ENCODE measurements around the gene UCP2. TPM values are rescaled to one million over a fixed set of nuclear protein-coding genes. Genes with fewer than 3 reads are reported as not detected.
A peak's percentile ranks its signal among the peaks of the same experiment; 100 is the strongest.

The UCP2 gene
- total and polyA plus RNA-seq, 4 donors: 12.2 to 62.0 (median 36.9) TPM

DNA sequence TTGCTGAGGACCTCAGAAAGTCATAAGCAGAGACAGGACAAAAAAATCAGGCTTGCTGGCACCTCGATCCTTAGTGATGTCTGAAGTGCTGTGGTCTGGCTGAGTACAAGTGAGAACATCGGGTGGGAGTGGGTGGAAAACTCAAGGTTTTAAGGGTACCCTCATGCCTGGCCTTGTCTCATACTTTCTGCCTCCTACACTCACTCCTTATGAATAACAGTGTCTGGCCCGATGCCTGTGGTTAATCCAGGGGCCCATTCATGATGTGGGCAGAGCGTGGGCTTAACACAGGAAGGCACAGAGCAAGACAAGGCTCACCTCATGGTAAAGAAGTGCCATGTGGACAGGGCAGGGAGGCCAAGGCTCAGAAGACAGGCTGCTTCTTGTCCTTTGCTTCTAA lies 37.2 kb upstream of the UCP2 start:
- peak overlapping the region; percentile 17 for H3K27ac ChIP-seq (ENCODE audit: low read depth, low read length)
- peaks cover 6% of the 10 kb centered on the region for H3K4me1 ChIP-seq (ENCODE audit: control insufficient read depth, insufficient read depth, low read length)
- WGBS (ENCODE audit: insufficient coverage): 82% methylated on average over 3 of the region's 4 CpGs

DNA sequence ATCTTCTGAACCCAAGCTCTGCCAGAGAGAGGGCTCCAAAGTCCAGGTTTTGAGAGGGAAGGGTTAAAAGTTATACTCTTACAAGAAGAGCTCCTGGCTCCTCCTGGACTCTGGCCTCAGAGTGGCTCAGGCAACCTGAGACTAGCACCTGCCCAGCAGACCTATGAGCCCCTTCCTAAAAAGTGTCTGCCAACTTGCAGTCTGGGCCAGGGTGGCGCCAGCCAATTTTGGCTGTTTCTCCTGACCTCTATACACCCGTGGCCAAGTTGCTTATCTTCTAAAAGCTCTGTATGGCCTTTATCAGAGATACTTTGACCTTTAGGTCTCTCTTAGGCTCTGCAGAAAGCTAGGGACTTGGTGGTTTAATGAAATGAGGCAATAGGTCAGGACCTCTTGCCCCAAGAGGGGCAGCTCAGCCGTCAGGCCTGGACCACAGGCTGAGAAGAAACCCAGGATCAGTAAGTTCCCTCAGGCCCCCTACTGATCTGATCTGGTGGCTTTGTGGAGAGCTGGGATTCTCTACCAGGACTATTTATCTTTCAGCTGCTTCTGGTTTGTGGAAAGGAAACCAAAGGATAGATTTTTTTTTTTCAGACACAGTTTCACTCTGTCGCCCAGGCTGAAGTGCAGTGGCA lies 36.6 kb upstream of the UCP2 start:
- Histone ChIP-seq H3K27ac (ENCODE audit: low read depth, low read length) (no peak overlapping the region), H3K4me1 (ENCODE audit: control insufficient read depth, insufficient read depth, low read length) (peaks cover 6% of the 10 kb centered on the region), H3K9me3 (ENCODE audit: control insufficient read depth, insufficient read depth, low read length) (no peaks in the 10 kb centered on the region), H3K27me3 (ENCODE audit: control insufficient read depth, insufficient read depth, low read length) (no peaks in the 10 kb centered on the region), H3K4me3 (ENCODE audit: low read depth, low read length) (no peak overlapping the region), H3K36me3 (ENCODE audit: control insufficient read depth, insufficient read depth, low read length) (peaks cover 48% of the 10 kb centered on the region)
- DNase-seq (ENCODE audit: low read depth in 4 of 6, low spot score in 6 of 6): no peak
- 65% methylated on average over 2 of the region's 4 CpGs for WGBS (ENCODE audit: insufficient coverage)

More for the DNA sequence above, 37.2 kb upstream of the UCP2 start:
- no peaks in the 10 kb centered on the region for H3K27me3 ChIP-seq (ENCODE audit: control insufficient read depth, insufficient read depth, low read length)
- no peak overlapping the region for H3K4me3 ChIP-seq (ENCODE audit: low read depth, low read length)
- H3K36me3 ChIP-seq (ENCODE audit: control insufficient read depth, insufficient read depth, low read length): peaks cover 45% of the 10 kb centered on the region
- no peaks in the 10 kb centered on the region for H3K9me3 ChIP-seq (ENCODE audit: control insufficient read depth, insufficient read depth, low read length)
- DNase-seq (ENCODE audit: low read depth in 4 of 6, low spot score in 6 of 6): no peak

DNA sequence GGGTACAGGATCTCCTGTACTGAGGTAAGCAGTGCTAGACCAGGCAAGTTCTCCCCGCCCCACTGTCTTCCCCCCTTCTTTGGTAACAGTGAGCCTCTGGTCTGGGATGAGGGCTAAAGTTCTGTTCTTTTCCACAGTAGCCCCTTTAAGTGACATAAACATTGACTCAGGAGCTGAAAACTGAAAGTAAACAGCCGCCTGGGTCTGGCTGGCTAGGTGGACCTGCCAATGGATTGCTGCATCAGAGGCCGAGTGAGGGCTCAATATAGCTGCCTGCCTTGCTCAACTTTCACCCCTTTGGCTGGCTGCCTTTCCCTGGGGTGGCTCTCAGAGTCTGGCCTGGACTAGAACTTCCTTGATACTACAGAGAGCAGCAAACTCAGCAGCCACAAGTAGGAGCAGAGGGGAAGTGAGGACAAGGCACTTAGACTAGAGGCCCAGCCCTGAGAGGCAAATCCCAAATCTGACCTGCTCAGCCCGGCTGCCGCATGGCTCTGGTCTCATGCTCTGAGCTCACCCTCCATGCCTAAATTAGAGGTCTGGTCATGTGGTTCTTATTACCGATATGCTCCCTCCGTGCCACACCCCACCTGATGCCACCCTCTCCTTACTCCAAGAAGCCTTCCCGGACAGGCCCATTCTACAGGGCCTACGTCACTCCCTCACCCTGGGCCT lies 35.8 kb upstream of the UCP2 start:
- peaks cover 6% of the 10 kb centered on the region for H3K4me1 ChIP-seq (ENCODE audit: control insufficient read depth, insufficient read depth, low read length)
- DNase-seq (ENCODE audit: low read depth in 4 of 6, low spot score in 6 of 6): peak in 2 of 6 donors; percentile 4 to 38
- no peaks in the 10 kb centered on the region for H3K27me3 ChIP-seq (ENCODE audit: control insufficient read depth, insufficient read depth, low read length)
- no peaks in the 10 kb centered on the region for H3K9me3 ChIP-seq (ENCODE audit: control insufficient read depth, insufficient read depth, low read length)
- no peak overlapping the region for H3K27ac ChIP-seq (ENCODE audit: low read depth, low read length)
- 99% methylated on average over 8 of the region's 9 CpGs for WGBS (ENCODE audit: insufficient coverage)
- peaks cover 51% of the 10 kb centered on the region for H3K36me3 ChIP-seq (ENCODE audit: control insufficient read depth, insufficient read depth, low read length)
- H3K4me3 ChIP-seq (ENCODE audit: low read depth, low read length): no peak overlapping the region

DNA sequence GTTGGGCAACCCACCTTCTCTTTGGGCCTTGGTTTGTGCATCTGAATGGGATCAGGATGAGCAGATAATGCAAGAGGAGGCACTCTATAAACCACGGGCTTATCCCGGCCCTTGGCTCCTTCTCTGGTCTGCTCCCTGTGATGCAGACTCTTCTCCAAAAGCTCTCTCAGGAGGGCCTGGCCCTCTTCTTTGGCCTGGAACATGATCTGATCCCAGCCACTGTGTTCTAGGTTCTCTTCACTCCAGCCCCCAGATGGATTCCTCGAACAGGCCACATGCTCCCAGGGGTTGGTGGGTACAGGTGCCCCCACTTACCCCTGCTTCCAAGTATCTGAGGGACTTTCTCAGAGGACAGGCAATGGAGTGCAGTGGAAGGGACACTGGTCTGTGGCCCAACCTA lies 35.0 kb upstream of the UCP2 start:
- peaks cover 58% of the 10 kb centered on the region for H3K36me3 ChIP-seq (ENCODE audit: control insufficient read depth, insufficient read depth, low read length)
- 100% methylated on average over 3 of the region's 3 CpGs for WGBS (ENCODE audit: insufficient coverage)
- no peak for DNase-seq (ENCODE audit: low read depth in 4 of 6, low spot score in 6 of 6)

DNA sequence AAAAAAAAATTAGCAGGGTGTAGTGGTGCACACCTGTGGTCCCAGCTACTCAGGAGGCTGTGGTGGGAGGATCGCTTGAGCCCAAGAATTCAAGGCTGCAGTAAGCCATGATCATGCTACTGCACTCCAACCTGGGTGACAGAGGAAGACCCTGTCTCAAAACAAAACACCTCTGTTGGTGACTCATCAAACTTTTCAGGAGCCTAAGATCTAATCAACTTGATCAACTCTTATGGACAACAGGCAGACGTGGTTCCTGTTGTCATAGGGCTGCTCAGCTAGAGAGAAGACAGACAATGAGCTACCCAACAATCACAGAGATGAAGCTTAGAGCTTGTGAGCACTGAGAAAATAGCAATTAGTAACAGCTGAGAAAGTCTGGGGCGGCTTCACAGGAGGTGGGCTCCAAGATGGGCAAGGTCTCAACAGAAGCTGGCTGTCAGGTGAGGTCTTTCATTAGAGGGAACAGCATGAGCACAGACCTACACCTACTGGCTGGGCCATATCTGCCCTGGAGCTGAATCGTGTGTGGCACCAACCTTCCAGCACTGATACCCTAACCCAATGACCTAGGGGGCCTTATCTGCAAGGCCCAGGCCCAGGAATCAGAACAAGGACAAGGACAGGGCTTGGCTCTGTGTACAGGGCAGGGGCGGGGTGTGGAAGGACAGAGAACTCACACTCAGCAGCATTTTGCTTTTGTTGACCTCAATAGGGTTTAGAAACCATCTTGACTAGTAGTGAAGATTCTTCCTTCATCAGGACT lies 33.5 kb upstream of the UCP2 start:
- 100% methylated on average over 3 of the region's 5 CpGs for WGBS (ENCODE audit: insufficient coverage)
- Histone ChIP-seq H3K4me3 (ENCODE audit: low read depth, low read length) (no peak overlapping the region), H3K9me3 (ENCODE audit: control insufficient read depth, insufficient read depth, low read length) (no peaks in the 10 kb centered on the region), H3K27ac (ENCODE audit: low read depth, low read length) (no peak overlapping the region), H3K36me3 (ENCODE audit: control insufficient read depth, insufficient read depth, low read length) (peaks cover 59% of the 10 kb centered on the region), H3K27me3 (ENCODE audit: control insufficient read depth, insufficient read depth, low read length) (no peaks in the 10 kb centered on the region), H3K4me1 (ENCODE audit: control insufficient read depth, insufficient read depth, low read length) (peaks cover 6% of the 10 kb centered on the region)
- DNase-seq (ENCODE audit: low read depth in 4 of 6, low spot score in 6 of 6): no peak

More for the DNA sequence above, 35.0 kb upstream of the UCP2 start:
- Histone ChIP-seq H3K27me3 (ENCODE audit: control insufficient read depth, insufficient read depth, low read length) (no peaks in the 10 kb centered on the region), H3K4me3 (ENCODE audit: low read depth, low read length) (no peak overlapping the region), H3K27ac (ENCODE audit: low read depth, low read length) (no peak overlapping the region), H3K9me3 (ENCODE audit: control insufficient read depth, insufficient read depth, low read length) (no peaks in the 10 kb centered on the region), H3K4me1 (ENCODE audit: control insufficient read depth, insufficient read depth, low read length) (peaks cover 6% of the 10 kb centered on the region)

DNA sequence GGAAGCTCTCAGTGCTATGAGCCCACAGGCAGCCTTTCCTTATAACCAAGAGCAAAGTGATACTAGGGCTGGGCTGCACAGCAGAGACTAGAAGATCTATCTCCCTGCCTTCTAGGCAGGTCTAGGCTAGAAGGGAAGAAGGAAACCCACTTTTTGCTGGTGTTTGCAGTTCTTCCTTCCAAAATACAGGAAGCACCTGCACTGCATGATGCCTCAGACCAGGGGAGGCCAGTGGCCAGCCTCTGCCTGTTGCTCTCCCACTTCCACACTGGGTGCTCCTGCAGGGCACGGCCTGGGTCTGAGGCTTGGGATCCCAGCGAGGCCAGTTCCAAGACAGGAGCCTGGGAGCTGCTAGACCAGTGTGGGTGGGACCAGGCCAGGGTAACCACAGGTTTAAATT lies 32.2 kb upstream of the UCP2 start:
- no peak overlapping the region for H3K27ac ChIP-seq (ENCODE audit: low read depth, low read length)
- no peaks in the 10 kb centered on the region for H3K9me3 ChIP-seq (ENCODE audit: control insufficient read depth, insufficient read depth, low read length)
- no peaks in the 10 kb centered on the region for H3K27me3 ChIP-seq (ENCODE audit: control insufficient read depth, insufficient read depth, low read length)
- no peak for DNase-seq (ENCODE audit: low read depth in 4 of 6, low spot score in 6 of 6)
- peaks cover 62% of the 10 kb centered on the region for H3K36me3 ChIP-seq (ENCODE audit: control insufficient read depth, insufficient read depth, low read length)
- no peak overlapping the region for H3K4me3 ChIP-seq (ENCODE audit: low read depth, low read length)
- 100% methylated on average over 2 of the region's 2 CpGs for WGBS (ENCODE audit: insufficient coverage)
- H3K4me1 ChIP-seq (ENCODE audit: control insufficient read depth, insufficient read depth, low read length): peaks cover 3% of the 10 kb centered on the region

DNA sequence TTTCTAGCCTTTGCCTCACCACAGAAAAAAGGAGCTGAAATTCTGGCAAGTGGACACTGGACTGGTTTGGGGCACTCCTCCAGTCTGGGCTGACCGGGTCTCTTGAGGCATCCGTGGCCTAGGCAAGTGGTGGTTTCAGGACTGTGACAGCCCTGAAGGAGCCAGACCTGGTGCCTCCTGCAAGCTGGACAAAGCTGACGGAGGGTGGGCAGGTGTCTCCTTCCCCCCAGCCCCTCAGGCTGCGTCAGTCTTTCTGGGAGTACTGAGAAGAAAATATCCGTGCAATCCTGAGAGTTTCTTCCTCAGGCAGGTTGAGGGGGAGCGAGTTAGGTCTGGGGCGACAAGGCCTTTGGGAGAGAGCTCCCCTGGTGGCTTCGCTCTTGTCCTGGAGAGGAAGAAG lies 30.5 kb upstream of the UCP2 start:
- Histone ChIP-seq H3K9me3 (ENCODE audit: control insufficient read depth, insufficient read depth, low read length) (no peaks in the 10 kb centered on the region), H3K27me3 (ENCODE audit: control insufficient read depth, insufficient read depth, low read length) (no peaks in the 10 kb centered on the region), H3K36me3 (ENCODE audit: control insufficient read depth, insufficient read depth, low read length) (peaks cover 54% of the 10 kb centered on the region), H3K4me1 (ENCODE audit: control insufficient read depth, insufficient read depth, low read length) (no peaks in the 10 kb centered on the region), H3K4me3 (ENCODE audit: low read depth, low read length) (no peak overlapping the region), H3K27ac (ENCODE audit: low read depth, low read length) (no peak overlapping the region)
- WGBS (ENCODE audit: insufficient coverage): 99% methylated on average over 8 of the region's 8 CpGs
- DNase-seq (ENCODE audit: low read depth in 4 of 6, low spot score in 6 of 6): no peak

DNA sequence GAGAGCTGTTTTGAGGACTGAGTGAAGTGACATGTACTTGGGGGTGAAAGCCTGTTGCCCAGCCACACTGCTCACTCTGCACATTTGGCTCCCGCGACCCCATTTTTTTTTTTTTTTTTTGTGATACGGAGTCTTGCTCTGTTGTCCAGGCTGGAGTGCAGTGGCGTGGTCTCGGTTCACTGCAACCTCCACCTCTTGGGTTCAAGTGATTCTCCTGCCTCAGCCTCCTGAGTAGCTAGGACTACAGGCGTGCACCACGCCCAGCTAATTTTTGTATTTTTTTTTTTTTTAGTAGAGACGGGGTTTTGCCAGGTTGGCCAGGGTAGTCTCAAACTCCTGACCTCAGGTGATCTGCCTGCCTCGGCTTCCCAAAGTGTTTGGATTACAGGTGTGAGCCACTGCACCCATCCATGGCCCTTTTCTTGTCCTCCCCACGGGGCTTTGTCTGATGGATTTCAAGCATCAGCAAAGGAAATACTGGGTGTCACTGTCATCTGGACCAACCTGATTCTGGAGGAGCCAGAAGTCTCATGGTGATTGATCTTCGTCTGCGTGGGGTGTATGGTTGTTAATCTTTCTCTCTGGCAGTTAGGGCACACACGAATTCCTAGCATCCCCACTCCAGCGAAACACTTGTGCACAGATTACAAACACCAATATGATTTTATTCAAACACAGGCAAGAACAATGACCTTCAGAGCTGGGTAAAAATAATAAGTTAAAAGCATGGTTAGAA lies 29.6 kb upstream of the UCP2 start:
- no peaks in the 10 kb centered on the region for H3K4me1 ChIP-seq (ENCODE audit: control insufficient read depth, insufficient read depth, low read length)
- WGBS (ENCODE audit: insufficient coverage): 100% methylated on average over 3 of the region's 14 CpGs
- no peak overlapping the region for H3K27ac ChIP-seq (ENCODE audit: low read depth, low read length)
- H3K4me3 ChIP-seq (ENCODE audit: low read depth, low read length): no peak overlapping the region
- H3K9me3 ChIP-seq (ENCODE audit: control insufficient read depth, insufficient read depth, low read length): no peaks in the 10 kb centered on the region
- no peaks in the 10 kb centered on the region for H3K27me3 ChIP-seq (ENCODE audit: control insufficient read depth, insufficient read depth, low read length)
- DNase-seq (ENCODE audit: low read depth in 4 of 6, low spot score in 6 of 6): no peak
- peaks cover 48% of the 10 kb centered on the region for H3K36me3 ChIP-seq (ENCODE audit: control insufficient read depth, insufficient read depth, low read length)

DNA sequence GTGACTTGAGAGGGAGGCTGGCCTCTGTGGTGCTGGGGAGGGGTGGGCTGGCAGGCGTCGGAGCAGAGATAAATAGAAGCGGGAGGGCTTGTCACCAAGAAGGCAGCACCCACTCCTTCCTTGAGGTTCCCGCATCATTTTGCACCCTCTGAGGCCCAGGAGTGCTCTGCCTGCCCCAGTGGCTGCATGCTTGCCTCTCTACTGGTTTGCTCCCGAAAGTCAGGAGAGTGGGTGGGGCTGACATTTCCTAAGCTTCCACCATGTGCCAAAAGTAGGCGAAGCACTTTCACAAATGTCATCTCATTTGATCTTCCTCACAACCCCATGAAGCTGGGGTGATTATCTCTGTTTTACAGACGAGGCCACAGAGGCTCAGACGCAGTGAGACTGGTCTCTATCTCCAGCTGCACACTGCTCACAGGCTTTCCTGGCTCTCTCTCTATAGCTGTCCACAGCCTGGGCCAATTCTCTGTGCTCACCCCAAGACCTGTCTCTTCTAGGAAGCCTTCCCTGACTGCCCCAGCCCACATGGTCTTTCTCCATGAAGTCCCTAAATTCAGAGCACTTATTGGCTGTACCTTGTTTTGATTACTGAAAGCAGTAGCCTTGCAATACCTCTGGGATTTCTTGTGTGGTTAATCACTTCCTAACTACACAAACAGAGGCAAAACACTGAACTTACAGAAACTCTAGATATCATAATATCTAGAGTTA lies 28.9 kb upstream of the UCP2 start:
- DNase-seq (ENCODE audit: low read depth in 4 of 6, low spot score in 6 of 6): no peak
- H3K36me3 ChIP-seq (ENCODE audit: control insufficient read depth, insufficient read depth, low read length): peaks cover 45% of the 10 kb centered on the region

More for the DNA sequence above, 28.9 kb upstream of the UCP2 start:
- WGBS (ENCODE audit: insufficient coverage): 87% methylated on average over 7 of the region's 8 CpGs
- Histone ChIP-seq H3K27me3 (ENCODE audit: control insufficient read depth, insufficient read depth, low read length) (no peaks in the 10 kb centered on the region), H3K27ac (ENCODE audit: low read depth, low read length) (no peak overlapping the region), H3K4me3 (ENCODE audit: low read depth, low read length) (no peak overlapping the region), H3K9me3 (ENCODE audit: control insufficient read depth, insufficient read depth, low read length) (no peaks in the 10 kb centered on the region), H3K4me1 (ENCODE audit: control insufficient read depth, insufficient read depth, low read length) (no peaks in the 10 kb centered on the region)
